NCI-H526 (cell line): ENCODE data around the gene ANKRD7.
A peak's percentile ranks its signal among the peaks of the same experiment; 100 is the strongest.

Experiments
- DNase-seq, 2 experiments: peaks; one replicate each; lab custom pipeline; 2025; lab: John Stamatoyannopoulos, UW

Gene ANKRD7

GRCh38 chr7:118224521-118224920, at the start of gene ANKRD7:
TSS of gene ANKRD7 (plus strand) at chr7:118224704. CDS start at chr7:118224831, 127 bp downstream.
- DNase-seq, result no peak

GRCh38 chr7:118175740-118176139, 48.8 kb upstream of the ANKRD7 start:
- DNase-seq, result no peak

- DNase-seq, result no peak
Observed at GRCh38 chr7:118179191-118179590, 45.3 kb upstream of the ANKRD7 start.

GRCh38 chr7:118182593-118183427, 41.7 kb upstream of the ANKRD7 start:
- no peak for DNase-seq

GRCh38 chr7:118183428-118183785, 41.1 kb upstream of the ANKRD7 start:
- peak in 1 of 2 experiments; percentile 12 for DNase-seq

- peak; percentile 97 to 99 for DNase-seq
Observed at GRCh38 chr7:118183786-118184564, 40.5 kb upstream of the ANKRD7 start, which contains the start of gene LSM8. TSS of gene LSM8 (plus strand) at chr7:118184164. CDS start at chr7:118184224, 60 bp downstream.

GRCh38 chr7:118184565-118184940, 40.0 kb upstream of the ANKRD7 start:
- DNase-seq, result peak in 1 of 2 experiments; percentile 32

GRCh38 chr7:118185163-118185860, 39.2 kb upstream of the ANKRD7 start:
- no peak for DNase-seq

- no peak for DNase-seq
Observed at GRCh38 chr7:118186501-118186900, 38.0 kb upstream of the ANKRD7 start.

- peak in 1 of 2 experiments; percentile 15 for DNase-seq
Observed at GRCh38 chr7:118194571-118194970, 29.9 kb upstream of the ANKRD7 start.

GRCh38 chr7:118195837-118196474, 28.5 kb upstream of the ANKRD7 start:
- DNase-seq, result peak; percentile 44 to 85

- peak in 1 of 2 experiments; percentile 24 for DNase-seq
Observed at GRCh38 chr7:118202061-118202460, 22.4 kb upstream of the ANKRD7 start.

- peak; percentile 69 to 90 for DNase-seq
Observed at GRCh38 chr7:118214051-118214832, 10.3 kb upstream of the ANKRD7 start.

- peak in 1 of 2 experiments; percentile 11 for DNase-seq
Observed at GRCh38 chr7:118214833-118215182, 9.7 kb upstream of the ANKRD7 start.

GRCh38 chr7:118217210-118217619, 7.3 kb upstream of the ANKRD7 start:
- no peak for DNase-seq

GRCh38 chr7:118218413-118219156, 5.9 kb upstream of the ANKRD7 start:
- DNase-seq, result no peak

- DNase-seq, result no peak
Observed at GRCh38 chr7:118219157-118219512, 5.4 kb upstream of the ANKRD7 start.

- DNase-seq, result no peak
Observed at GRCh38 chr7:118220583-118220982, 3.9 kb upstream of the ANKRD7 start.

GRCh38 chr7:118222591-118222990, 1.9 kb upstream of the ANKRD7 start:
- no peak for DNase-seq

GRCh38 chr7:118232837-118233236, 8.3 kb downstream of the ANKRD7 start:
- DNase-seq, result no peak
